Measurements from ENCODE around the gene HTRA2.

The HTRA2 gene

DNA sequence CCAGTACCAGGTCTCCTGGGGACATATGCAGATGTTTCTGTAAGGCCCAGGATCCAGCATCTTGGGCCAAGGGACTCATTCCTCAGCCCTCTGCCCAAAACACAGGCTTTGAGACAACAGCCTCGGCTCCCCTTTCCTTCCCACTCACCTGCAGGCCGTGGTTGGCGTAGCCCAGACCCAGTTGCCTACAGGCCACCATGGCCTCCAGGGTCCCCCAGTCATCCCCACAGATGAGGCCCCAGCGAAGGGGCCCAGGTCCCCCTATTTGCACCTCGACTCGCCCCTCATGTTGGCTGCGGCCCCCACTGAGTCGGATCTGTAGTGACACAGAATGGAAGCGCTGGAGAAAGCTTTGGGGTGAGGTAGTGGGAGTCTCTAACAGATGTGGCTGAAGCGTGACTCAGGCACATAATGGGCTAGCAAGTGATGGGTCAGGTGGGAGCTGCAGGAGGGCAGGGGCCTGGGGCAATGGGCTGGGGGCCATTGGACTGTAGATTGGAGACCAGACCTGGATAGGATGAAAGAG lies 5.8 kb downstream of the HTRA2 start:
- H3K4me1 Mint-ChIP-seq: peaks cover 29% of the 10 kb centered on the region
- TF ChIP-seq, protein P1, sequence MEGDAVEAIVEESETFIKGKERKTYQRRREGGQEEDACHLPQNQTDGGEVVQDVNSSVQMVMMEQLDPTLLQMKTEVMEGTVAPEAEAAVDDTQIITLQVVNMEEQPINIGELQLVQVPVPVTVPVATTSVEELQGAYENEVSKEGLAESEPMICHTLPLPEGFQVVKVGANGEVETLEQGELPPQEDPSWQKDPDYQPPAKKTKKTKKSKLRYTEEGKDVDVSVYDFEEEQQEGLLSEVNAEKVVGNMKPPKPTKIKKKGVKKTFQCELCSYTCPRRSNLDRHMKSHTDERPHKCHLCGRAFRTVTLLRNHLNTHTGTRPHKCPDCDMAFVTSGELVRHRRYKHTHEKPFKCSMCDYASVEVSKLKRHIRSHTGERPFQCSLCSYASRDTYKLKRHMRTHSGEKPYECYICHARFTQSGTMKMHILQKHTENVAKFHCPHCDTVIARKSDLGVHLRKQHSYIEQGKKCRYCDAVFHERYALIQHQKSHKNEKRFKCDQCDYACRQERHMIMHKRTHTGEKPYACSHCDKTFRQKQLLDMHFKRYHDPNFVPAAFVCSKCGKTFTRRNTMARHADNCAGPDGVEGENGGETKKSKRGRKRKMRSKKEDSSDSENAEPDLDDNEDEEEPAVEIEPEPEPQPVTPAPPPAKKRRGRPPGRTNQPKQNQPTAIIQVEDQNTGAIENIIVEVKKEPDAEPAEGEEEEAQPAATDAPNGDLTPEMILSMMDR (IDR thresholded peaks at IDR 0.05): no peak
- peaks cover 3% of the 10 kb centered on the region for H3K27me3 Mint-ChIP-seq (ENCODE audit: low read depth, poor library complexity)
- H3K4me3 Mint-ChIP-seq: no peak overlapping the region
- peaks cover 22% of the 10 kb centered on the region for H3K36me3 Mint-ChIP-seq (ENCODE audit: low read depth)
- no peaks in the 10 kb centered on the region for H3K9me3 Mint-ChIP-seq
- no peak overlapping the region for H3K27ac Mint-ChIP-seq
- DNase-seq: no peak

DNA sequence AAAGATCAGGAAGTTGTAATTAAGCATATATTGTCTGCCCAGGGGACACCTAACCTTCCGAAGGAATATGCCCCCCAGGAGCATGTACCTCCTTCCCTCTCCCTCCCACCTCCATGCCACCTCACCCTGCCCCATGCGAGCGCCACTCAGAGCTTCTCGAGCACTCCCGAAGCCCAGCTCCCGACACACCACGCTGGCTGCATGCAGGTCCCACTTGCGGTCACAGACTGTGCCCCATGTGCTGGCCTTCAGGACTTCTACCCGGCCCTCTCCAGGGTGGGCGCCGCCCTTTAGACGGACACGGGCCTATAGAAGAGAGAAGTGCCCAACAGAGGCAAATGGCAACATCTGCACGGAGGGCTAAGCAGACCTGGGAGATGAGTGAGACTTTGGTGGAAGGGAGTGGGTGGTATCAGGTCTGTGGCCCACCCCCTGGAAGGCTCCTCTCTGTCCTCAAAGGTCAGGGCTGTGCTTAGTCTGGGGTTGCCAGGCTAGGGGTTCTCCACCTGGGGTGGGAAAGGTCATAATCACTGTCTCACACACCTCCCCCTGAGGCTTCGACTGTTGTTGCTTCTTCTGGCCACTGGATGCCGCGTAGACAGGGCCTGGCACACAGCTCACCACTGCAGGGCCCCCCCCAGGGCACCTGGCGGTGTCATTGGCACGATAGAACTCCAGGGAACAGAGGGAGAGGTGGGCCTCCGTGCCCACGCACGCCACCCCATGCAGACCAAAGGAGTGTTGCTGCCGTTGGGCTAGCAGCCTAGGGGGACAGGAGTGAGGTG lies 6.6 kb downstream of the HTRA2 start:
- Mint-ChIP-seq H3K4me3 (no peak overlapping the region), H3K9me3 (no peaks in the 10 kb centered on the region), H3K4me1 (peaks cover 20% of the 10 kb centered on the region), H3K27me3 (ENCODE audit: low read depth, poor library complexity) (peaks cover 3% of the 10 kb centered on the region), H3K36me3 (ENCODE audit: low read depth) (peaks cover 23% of the 10 kb centered on the region), H3K27ac (no peak overlapping the region)
- TF ChIP-seq, protein P1 (IDR thresholded peaks at IDR 0.05): no peak
- DNase-seq: no peak

DNA sequence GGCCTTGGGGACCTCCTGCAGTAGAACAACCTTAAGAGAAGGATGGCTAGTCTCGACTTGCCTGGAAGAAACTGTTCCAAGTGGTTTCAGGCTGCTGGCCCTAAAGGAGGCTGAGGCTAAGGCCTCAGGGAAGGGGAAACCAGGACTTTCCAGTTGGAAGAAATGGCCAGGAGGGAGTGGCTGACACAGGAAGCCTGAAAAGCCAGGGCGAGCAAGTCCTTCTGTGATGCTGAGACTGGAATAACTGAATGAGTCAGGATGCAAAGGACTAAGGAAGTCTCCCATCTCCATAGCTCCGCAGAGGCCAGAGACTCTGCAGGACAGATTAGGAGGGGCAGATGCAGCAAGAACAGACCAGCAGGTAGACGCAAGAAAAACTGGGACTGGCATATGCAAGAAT lies 7.4 kb downstream of the HTRA2 start:
- peaks cover 22% of the 10 kb centered on the region for H3K36me3 Mint-ChIP-seq (ENCODE audit: low read depth)
- peaks cover 15% of the 10 kb centered on the region for H3K4me1 Mint-ChIP-seq
- DNase-seq: no peak
- peaks cover 3% of the 10 kb centered on the region for H3K27me3 Mint-ChIP-seq (ENCODE audit: low read depth, poor library complexity)
- no peaks in the 10 kb centered on the region for H3K9me3 Mint-ChIP-seq
- no peak overlapping the region for H3K27ac Mint-ChIP-seq
- TF ChIP-seq, protein P1 (IDR thresholded peaks at IDR 0.05): no peak
- H3K4me3 Mint-ChIP-seq: no peak overlapping the region

DNA sequence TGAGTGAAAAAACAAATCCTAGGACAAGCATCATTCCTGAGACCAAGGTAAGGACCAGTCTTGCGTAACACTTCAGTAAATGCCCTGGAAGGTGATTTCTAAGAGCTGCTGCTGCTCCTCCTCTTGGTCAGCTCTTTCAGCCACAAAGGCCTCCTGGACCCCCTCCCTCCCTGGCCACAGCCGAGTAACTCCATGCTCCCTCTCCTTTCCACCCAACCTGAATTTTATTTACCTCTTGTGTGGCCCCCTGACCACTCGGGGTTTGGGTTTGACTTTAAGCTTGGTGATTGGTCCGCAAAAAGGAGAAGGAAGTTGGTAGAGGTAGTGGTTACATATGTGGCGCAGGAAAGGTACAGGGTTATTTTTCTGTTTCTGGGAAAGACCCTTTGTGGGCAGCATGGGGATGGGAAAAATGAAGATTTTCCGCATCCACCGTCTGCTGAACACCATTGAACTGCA lies 9.2 kb downstream of the HTRA2 start:
- Mint-ChIP-seq H3K27ac (no peak overlapping the region), H3K27me3 (ENCODE audit: low read depth, poor library complexity) (peaks cover 3% of the 10 kb centered on the region), H3K36me3 (ENCODE audit: low read depth) (peaks cover 21% of the 10 kb centered on the region), H3K4me3 (no peak overlapping the region), H3K4me1 (peaks cover 13% of the 10 kb centered on the region), H3K9me3 (no peaks in the 10 kb centered on the region)
- TF ChIP-seq, protein P1 (IDR thresholded peaks at IDR 0.05): no peak
- DNase-seq: no peak

DNA sequence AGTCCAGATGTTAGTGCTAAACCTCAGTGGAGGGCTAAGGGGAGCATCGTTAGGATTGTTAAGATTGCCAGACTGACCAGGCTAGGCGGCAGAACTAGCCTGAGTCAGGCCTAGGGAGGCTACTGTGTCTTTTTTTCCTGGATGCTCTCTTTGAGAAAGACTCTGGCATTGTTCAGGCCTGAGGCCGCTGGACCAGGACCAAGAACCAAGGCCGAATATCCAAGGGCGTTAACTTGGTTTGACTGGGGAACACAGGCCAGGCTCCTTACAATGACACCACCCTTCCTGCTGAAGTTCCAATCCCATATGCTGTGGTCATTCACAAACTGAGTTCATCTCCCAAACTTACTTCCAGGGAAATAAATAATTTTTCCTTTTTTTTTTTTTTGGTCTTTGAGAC lies 10.6 kb downstream of the HTRA2 start:
- H3K36me3 Mint-ChIP-seq (ENCODE audit: low read depth): peaks cover 23% of the 10 kb centered on the region
- no peaks in the 10 kb centered on the region for H3K9me3 Mint-ChIP-seq
- no peak overlapping the region for H3K4me3 Mint-ChIP-seq
- no peak for DNase-seq
- H3K27me3 Mint-ChIP-seq (ENCODE audit: low read depth, poor library complexity): peaks cover 9% of the 10 kb centered on the region
- no peak overlapping the region for H3K27ac Mint-ChIP-seq
- TF ChIP-seq, protein P1 (IDR thresholded peaks at IDR 0.05): no peak
- H3K4me1 Mint-ChIP-seq: peaks cover 13% of the 10 kb centered on the region

DNA sequence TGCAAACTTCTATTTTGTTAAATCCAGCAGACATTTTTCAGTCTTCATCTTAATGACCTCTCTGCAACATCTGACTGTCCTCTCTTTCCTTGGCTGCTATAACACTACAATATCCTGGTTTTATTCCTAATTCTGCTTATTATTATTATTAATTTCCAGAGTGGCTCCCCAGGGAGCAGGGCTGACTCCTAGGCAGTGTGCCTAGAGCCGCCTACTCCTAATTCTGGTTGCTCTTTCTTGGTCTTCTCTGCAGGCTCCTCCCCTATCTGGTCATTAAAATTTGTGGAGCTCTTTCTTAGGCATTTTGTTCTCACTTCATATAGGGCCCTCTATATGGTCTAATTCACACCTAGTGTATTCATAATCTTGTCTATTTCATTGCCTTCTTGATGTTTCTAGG lies 13.2 kb downstream of the HTRA2 start:
- Mint-ChIP-seq H3K9me3 (no peaks in the 10 kb centered on the region), H3K36me3 (ENCODE audit: low read depth) (peaks cover 23% of the 10 kb centered on the region), H3K4me1 (peaks cover 15% of the 10 kb centered on the region), H3K27me3 (ENCODE audit: low read depth, poor library complexity) (peaks cover 29% of the 10 kb centered on the region), H3K27ac (no peak overlapping the region), H3K4me3 (no peak overlapping the region)
- no peak for DNase-seq
- TF ChIP-seq, protein P1 (IDR thresholded peaks at IDR 0.05): no peak

Measured in nephron progenitor cell (in vitro differentiated cells).